Measurements from ENCODE around the gene PDCD4. TPM values are rescaled to one million over a fixed set of nuclear protein-coding genes. Genes with fewer than 3 reads are reported as not detected.

PDCD4 gene
- total RNA-seq = 34.9 and 41.9 TPM in 2 replicates

DNA sequence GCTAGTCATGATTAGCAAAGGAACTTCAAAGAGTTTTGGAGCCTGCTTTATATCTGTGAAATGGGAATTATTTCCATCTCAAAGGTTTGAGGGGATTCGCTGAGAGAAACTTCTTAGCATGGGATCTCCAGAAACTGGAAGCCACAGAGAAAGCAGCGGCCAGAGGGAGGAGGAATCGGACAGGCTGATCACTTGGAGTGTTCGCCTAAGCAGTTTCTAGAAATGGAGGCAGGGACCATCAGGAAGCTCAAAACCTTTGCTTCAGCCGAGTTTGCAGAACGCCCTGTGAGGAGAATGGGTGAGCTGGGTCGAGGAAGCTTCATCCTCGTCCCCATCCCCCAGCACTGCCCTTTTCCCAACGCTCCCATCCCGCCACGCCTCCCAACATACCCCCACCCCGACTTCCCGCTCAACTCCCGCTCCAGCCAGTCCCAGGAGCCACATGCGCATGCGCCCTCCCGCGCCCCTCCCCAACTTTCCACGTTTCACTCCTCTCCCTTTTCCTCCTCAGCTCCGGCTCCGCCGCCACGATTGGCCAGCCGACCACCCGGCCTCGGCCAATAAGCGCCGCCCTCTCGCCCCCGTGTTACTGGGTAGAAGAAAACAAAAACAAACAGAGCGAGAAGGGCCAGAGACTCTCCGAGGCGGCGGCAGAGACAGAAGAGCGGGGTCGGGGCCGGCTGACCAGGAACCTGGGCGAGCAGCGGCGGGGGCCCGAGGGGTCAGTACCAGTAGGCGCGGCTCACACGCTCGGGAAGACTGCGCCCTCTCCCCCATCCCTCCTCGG lies at the start of gene PDCD4:
Gene PDCD4 (plus strand): TSS at position 631 of the 787 bp plus-strand sequence. CDS start 4,100 bp downstream, outside the sequence.

DNA sequence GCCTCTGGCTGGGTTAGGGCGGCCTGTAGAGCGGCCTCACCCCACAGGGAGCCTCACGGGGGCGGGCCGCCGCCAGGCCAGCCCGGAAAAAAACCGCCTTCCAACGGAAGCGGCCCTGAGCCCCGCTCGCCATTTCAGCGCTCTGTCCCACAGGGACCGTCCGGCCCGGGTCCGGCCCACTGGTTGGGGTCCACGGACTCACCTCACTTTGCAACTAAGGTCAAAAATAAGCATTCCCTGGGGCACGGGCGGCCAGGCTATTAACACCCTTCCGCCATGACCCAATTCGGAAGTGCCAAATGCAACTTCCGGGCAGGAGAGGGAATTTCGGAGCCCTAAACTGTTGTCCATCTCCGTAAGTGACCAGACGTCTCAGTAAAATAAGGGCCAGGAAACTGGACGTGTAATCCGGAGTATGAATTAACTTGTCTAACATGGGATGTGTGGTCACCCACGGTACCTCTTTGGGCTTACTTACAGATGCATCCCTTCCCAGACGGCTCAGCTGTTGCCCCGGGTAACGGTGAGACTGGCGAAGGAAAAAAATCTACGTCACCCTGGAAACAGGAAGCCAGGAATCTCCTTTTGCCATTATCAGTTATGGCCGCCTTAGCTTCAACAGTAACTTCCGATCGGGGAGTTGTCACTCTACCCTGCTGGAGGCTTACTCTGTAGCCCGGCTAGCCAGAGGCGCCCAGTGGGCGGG lies 47.1 kb downstream of the PDCD4 start, which contains the start of gene BBIP1:
Gene BBIP1 (minus strand): TSS at position 538 of the 706 bp plus-strand sequence. CDS start 1,023 bp downstream, outside the sequence.

DNA sequence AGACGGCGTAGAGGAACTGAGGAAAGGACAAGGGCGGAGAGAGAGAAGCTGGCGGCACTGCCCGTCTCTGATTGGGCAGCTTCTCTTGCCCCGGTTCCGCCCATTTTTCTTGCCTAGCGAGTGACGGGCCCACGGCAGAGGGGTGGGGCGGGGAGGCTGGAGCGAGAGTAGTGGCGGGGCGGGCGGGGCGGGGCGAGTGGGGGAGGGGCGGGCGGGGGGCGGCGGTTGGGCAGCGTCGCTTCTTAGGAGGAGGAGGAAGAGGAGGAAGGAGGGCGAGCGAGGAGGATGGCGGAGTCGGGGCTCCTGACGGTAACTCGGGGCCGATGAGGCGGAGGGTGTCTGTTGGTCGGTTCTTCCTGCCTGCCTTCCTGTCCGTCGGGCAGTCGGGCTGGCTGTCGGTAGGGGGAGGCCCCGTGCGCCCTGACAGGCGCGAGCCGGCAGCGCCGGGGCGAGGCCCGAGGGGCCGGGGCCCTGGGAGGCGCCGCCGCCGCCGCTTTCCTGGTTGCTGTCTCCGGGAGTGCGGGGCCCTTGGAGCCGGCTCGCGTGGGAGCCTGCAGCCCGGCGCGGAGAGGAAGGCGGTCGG lies 47.7 kb downstream of the PDCD4 start, which contains the start of gene SHOC2:
Gene SHOC2 (plus strand): TSS at position 256 of the 583 bp plus-strand sequence. CDS start 44,755 bp downstream, outside the sequence.

Other genes starting within 250 kb of the PDCD4 start
- gene RBM20, start 227.6 kb upstream of the PDCD4 start, total RNA-seq = 2.4 and 5.1 TPM in 2 replicates
- 22.1 and 22.9 TPM in 2 replicates for gene BBIP1, start 47.3 kb downstream of the PDCD4 start, total RNA-seq
- 46.3 and 62.8 TPM in 2 replicates for gene SHOC2, start 47.7 kb downstream of the PDCD4 start, total RNA-seq
- gene ADRA2A, start 205.1 kb downstream of the PDCD4 start, total RNA-seq = 0.20 and 2.0 TPM in 2 replicates